H1 (cell line): Measurements from ENCODE around the gene COX6A1. TPM values are rescaled to one million over a fixed set of nuclear protein-coding genes. Genes with fewer than 3 reads are reported as not detected.

Experiments
- BRCA1 ChIP-seq: IDR thresholded peaks from 2 replicates; pipeline ENCODE4 v1.6.1; 2012; ENCODE audit warnings: low read depth, low read length, improper control_type of control experiment
- GTF2F1 ChIP-seq: IDR thresholded peaks from 2 replicates; pipeline ENCODE4 v1.6.1; 2012; ENCODE audit warnings: low read depth, low read length, improper control_type of control experiment, borderline replicate concordance
- NANOG ChIP-seq: IDR thresholded peaks from 2 replicates; pipeline ENCODE4 v1.6.1; 2011; ENCODE audit warnings: low read length, low read depth, mild to moderate bottlenecking, inconsistent platforms; ENCODE audit not compliant: insufficient read depth, poor library complexity, severe bottlenecking
- RAD21 ChIP-seq, 2 experiments: IDR thresholded peaks in 1 of 2; conservative IDR thresholded peaks in 1 of 2; 2 replicates each; pipeline ENCODE4 v1.6.1; 2011; ENCODE audit warnings: low read depth in 2 of 2, low read length in 2 of 2, improper control_type of control experiment in 1 of 2, inconsistent platforms in 1 of 2, mild to moderate bottlenecking in 1 of 2, moderate library complexity in 1 of 2
- polyA plus RNA-seq, 7 experiments: library from polyadenylated mRNA; depleted of rRNA in 3 of 7; stranded (reverse) in 5 of 7; unstranded in 2 of 7; fragments of >200 nt in 5 of 7; fragments of 200-250 nt in 2 of 7; gene quantifications; 1 replicate in 5 of 7; 2 replicates in 1 of 7; 4 replicates in 1 of 7; pipeline versions ENCODE4 v1.2.1 to v1.2.3, GENCODE V29; 2011 to 2013; ENCODE audit warnings: missing spikeins in 2 of 7, mixed read lengths in 2 of 7
- total RNA-seq: library from RNA; stranded (reverse); fragmentation: NEBNext Ultra II Directional; extraction: Animal tissue kit (Norgen Biotek cat#: 25700); gene quantifications from 2 replicates; pipeline ENCODE4 v1.2.1, GENCODE V29; 2021

COX6A1 gene
- total and polyA plus RNA-seq, 2 of the 8 experiments (the other 6 are each of a cell fraction or from before 2014, with no cell fraction given): 437 to 2,792 TPM

DNA sequence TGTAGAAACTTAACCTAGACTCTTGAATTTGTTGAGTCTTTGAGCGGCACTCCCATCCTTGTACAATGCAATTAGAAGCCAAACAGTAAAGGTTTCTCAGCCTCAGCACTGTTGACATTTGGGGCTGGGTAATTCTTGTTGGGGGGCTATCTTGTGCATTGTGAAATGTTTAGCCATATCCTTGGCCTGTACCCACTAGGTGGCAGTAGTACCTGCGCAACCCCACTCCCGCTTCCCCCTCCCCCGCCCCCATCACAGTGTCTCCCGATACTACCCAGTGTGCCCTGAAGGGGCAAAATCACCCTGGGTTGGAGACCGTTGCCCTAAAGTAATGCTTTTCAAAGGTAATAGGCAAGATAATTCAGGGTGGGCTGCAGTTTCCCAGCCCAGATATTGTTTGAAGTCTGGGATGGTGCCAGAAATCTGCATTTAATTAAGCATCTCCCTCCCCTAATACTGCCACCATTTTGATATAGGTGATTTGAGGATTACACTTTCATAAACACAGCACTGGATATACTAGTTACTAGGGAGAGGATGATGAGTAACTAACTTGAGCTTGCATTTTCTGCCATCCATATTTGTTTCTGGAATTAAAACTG lies 1.8 kb downstream of the COX6A1 start (continued):
- no peak for TF ChIP-seq GTF2F1
- TF ChIP-seq BRCA1: no peak
- no peak for TF ChIP-seq NANOG
- TF ChIP-seq RAD21 (IDR thresholded peaks at IDR 0.05 in 1 of 2, conservative IDR thresholded peaks at IDR 0.05 in 1 of 2; ENCODE audit: low read depth in 2 of 2, low read length in 2 of 2): peak; percentile 47 to 58
